K562 (cell line): ENCODE results near the gene ZMYND19. TPM values are rescaled to one million over a fixed set of nuclear protein-coding genes. Genes with fewer than 3 reads are reported as not detected.

ENCODE experiments used
- ARID2 ChIP-seq: fragments of 450-650 bp; IDR thresholded peaks from 2 replicates; pipeline ENCODE4 v1.6.1; 2017; ENCODE audit warnings: antibody characterized with exemption, mild to moderate bottlenecking
- BCLAF1 ChIP-seq, 2 experiments: fragments of 450-650 bp in 1 of 2; IDR thresholded peaks; 2 replicates each; pipeline ENCODE4 v1.6.1; 2011 to 2017; ENCODE audit warnings: low read depth in 2 of 2, antibody characterized with exemption in 1 of 2, borderline replicate concordance in 1 of 2, low read length in 1 of 2, mild to moderate bottlenecking in 1 of 2, mixed read lengths in 1 of 2; ENCODE audit not compliant: control insufficient read depth in 1 of 2
- EP400 ChIP-seq: fragments of 450-650 bp; IDR thresholded peaks from 2 replicates; pipeline ENCODE4 v1.6.1; 2017; ENCODE audit warnings: antibody characterized with exemption, mild to moderate bottlenecking, moderate library complexity
- ETS2 ChIP-seq: IDR thresholded peaks from 2 replicates; pipeline ENCODE4 v1.6.1; 2016; ENCODE audit warnings: borderline replicate concordance, missing genetic modification characterization, mild to moderate bottlenecking, moderate library complexity, missing compliant biosample characterization; ENCODE audit not compliant: poor library complexity, severe bottlenecking
- FOXP1 ChIP-seq: sonication (generic); formaldehyde crosslinking; IDR thresholded peaks from 2 replicates; pipeline ENCODE4 v1.8.0; 2022; ENCODE audit warnings: mild to moderate bottlenecking, missing genetic modification reagents
- KHSRP ChIP-seq: fragments of 450-650 bp; IDR thresholded peaks from 2 replicates; pipeline ENCODE4 v1.6.1; 2017
- MECOM ChIP-seq: fragments of 250-450 bp; sonication (Bioruptor Pico); IDR thresholded peaks from 2 replicates; pipeline ENCODE4 v1.8.0; 2022; ENCODE audit warnings: inconsistent platforms
- MYNN ChIP-seq, 2 experiments: sonication (generic); formaldehyde crosslinking in 1 of 2; IDR thresholded peaks; 2 replicates each; pipeline versions ENCODE4 v1.5.0 to v1.6.1; 2016 to 2020; ENCODE audit warnings: antibody characterized with exemption in 1 of 2, missing genetic modification reagents in 1 of 2
- NFIC ChIP-seq: fragments of 450-650 bp; IDR thresholded peaks from 2 replicates; pipeline ENCODE4 v1.6.1; 2017; ENCODE audit warnings: mild to moderate bottlenecking, inconsistent platforms
- POLR2G ChIP-seq: fragments of 200-400 bp; formaldehyde crosslinking; IDR thresholded peaks from 2 replicates; pipeline ENCODE4 v1.6.1; 2017; ENCODE audit warnings: low read depth, mild to moderate bottlenecking, antibody characterized with exemption, low read length, moderate library complexity
- RBM17 ChIP-seq: fragments of 200-400 bp; formaldehyde crosslinking; IDR thresholded peaks from 2 replicates; pipeline ENCODE4 v1.6.1; 2017; ENCODE audit warnings: low read depth, mild to moderate bottlenecking, low read length, borderline replicate concordance
- SAP30 ChIP-seq: fragments of 200-600 bp; sonication (generic); IDR thresholded peaks from 2 replicates; pipeline ENCODE4 v1.6.1; 2012; ENCODE audit warnings: borderline replicate concordance, low read depth, mild to moderate bottlenecking, moderate library complexity, low read length, control low read depth, inconsistent platforms; ENCODE audit not compliant: insufficient read depth, poor library complexity, severe bottlenecking
- ZNF830 ChIP-seq: fragments of 250-450 bp; sonication (Bioruptor Pico); IDR thresholded peaks from 2 replicates; pipeline ENCODE4 v1.5.0; 2021; ENCODE audit warnings: mild to moderate bottlenecking
- ZSCAN29 ChIP-seq: fragments of 450-650 bp; IDR thresholded peaks from 2 replicates; pipeline ENCODE4 v1.6.1; 2017
- polyA plus RNA-seq, 8 experiments: library from polyadenylated mRNA; depleted of rRNA in 4 of 8; stranded (reverse) in 5 of 8; unstranded in 3 of 8; fragments of >200 nt; fragmentation: Nextera tagmentation in 2 of 8; fragmentation: Illumina TruSeq in 1 of 8; extraction: Ambion mirVana in 2 of 8; extraction: Trizol in 1 of 8; gene quantifications; 2 replicates each; pipeline versions ENCODE4 v1.2.1 to v1.2.3, GENCODE V29; 2011 to 2014; ENCODE audit warnings: inconsistent platforms in 1 of 8, missing spikeins in 1 of 8
- total RNA-seq, 7 experiments: library from RNA; depleted of rRNA in 6 of 7; stranded (reverse); fragments of >200 nt in 6 of 7; fragmentation: Illumina TruSeq in 2 of 7; extraction: Trizol in 2 of 7; gene quantifications; 2 replicates each; pipeline versions ENCODE4 v1.2.1 to v1.2.3, GENCODE V29; 2011 to 2021; ENCODE audit warnings: low replicate concordance in 1 of 7
- TF ChIP-seq, protein P1 (sequence below): sonication (generic); formaldehyde crosslinking; IDR thresholded peaks from 2 replicates; pipeline ENCODE4 v1.8.1; 2023; ENCODE audit warnings: mild to moderate bottlenecking, missing genetic modification reagents
- TF ChIP-seq, protein P2 (sequence below): fragments of 250-450 bp; sonication (Bioruptor Pico); IDR thresholded peaks from 2 replicates; pipeline ENCODE4 v1.8.0; 2022; ENCODE audit warnings: inconsistent platforms, mild to moderate bottlenecking, moderate library complexity, borderline replicate concordance

ZMYND19 gene
- total and polyA plus RNA-seq, 9 of the 15 experiments (the other 6 are each of a cell fraction or from before 2014, with no cell fraction given) = 1.0 to 86.7 (median 44.0) TPM

GRCh38 chr9:137580209-137580953 is 9.9 kb downstream of the ZMYND19 start (continued):
- TF ChIP-seq BCLAF1 (IDR thresholded peaks at IDR 0.05; ENCODE audit: borderline replicate concordance in 1 of 2, control insufficient read depth in 1 of 2, low read depth in 2 of 2, low read length in 1 of 2) (no peak), ZSCAN29 (no peak), MYNN (IDR thresholded peaks at IDR 0.05) (no peak), MYNN (CRISPR knock-in tag; IDR thresholded peaks at IDR 0.05) (no peak), EP400 (no peak), ARID2 (no peak), NFIC (peak; percentile 66), ZNF830 (CRISPR knock-in tag) (no peak), MECOM (CRISPR knock-in tag) (no peak), FOXP1 (CRISPR knock-in tag) (no peak), SAP30 (no peak), KHSRP (no peak), POLR2G (peak; percentile 44; the same call in 1 of the 2 replicates), ETS2 (tag) (no peak), RBM17 (no peak)
- TF ChIP-seq, protein P1, sequence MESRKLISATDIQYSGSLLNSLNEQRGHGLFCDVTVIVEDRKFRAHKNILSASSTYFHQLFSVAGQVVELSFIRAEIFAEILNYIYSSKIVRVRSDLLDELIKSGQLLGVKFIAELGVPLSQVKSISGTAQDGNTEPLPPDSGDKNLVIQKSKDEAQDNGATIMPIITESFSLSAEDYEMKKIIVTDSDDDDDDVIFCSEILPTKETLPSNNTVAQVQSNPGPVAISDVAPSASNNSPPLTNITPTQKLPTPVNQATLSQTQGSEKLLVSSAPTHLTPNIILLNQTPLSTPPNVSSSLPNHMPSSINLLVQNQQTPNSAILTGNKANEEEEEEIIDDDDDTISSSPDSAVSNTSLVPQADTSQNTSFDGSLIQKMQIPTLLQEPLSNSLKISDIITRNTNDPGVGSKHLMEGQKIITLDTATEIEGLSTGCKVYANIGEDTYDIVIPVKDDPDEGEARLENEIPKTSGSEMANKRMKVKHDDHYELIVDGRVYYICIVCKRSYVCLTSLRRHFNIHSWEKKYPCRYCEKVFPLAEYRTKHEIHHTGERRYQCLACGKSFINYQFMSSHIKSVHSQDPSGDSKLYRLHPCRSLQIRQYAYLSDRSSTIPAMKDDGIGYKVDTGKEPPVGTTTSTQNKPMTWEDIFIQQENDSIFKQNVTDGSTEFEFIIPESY = peak; percentile 69; the same call in 1 of the 2 replicates
- TF ChIP-seq, protein P2, sequence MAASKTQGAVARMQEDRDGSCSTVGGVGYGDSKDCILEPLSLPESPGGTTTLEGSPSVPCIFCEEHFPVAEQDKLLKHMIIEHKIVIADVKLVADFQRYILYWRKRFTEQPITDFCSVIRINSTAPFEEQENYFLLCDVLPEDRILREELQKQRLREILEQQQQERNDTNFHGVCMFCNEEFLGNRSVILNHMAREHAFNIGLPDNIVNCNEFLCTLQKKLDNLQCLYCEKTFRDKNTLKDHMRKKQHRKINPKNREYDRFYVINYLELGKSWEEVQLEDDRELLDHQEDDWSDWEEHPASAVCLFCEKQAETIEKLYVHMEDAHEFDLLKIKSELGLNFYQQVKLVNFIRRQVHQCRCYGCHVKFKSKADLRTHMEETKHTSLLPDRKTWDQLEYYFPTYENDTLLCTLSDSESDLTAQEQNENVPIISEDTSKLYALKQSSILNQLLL (CRISPR knock-in tag) = no peak
